Lower lobe of right lung (tissue), 2 donors: ENCODE data around the gene PPAN. TPM values are rescaled to one million over a fixed set of nuclear protein-coding genes. Genes with fewer than 3 reads are reported as not detected.

ENCODE experiments used
- ATAC-seq, 2 donors: fragments of 200-7000 bp; cut with Tn5 transposase; one replicate each; pipeline ENCODE4 v1.9.1; 2020 to 2022; ENCODE audit warnings: mild to moderate bottlenecking in 2 of 2, moderate library complexity in 2 of 2
- DNase-seq: peaks from one replicate; pipeline ENCODE4 v3.0.0-alpha.2; 2020
- H3K27ac ChIP-seq: fragments of 200-600 bp; one replicate; pipeline ENCODE4 v1.8.0; 2022
- H3K27me3 ChIP-seq: fragments of 200-600 bp; one replicate; pipeline ENCODE4 v1.8.0; 2022; ENCODE audit warnings: low read depth
- H3K36me3 ChIP-seq: fragments of 200-600 bp; one replicate; pipeline ENCODE4 v1.8.0; 2022; ENCODE audit warnings: mild to moderate bottlenecking
- H3K4me1 ChIP-seq: fragments of 200-600 bp; one replicate; pipeline ENCODE4 v1.8.0; 2022
- H3K4me3 ChIP-seq: fragments of 200-600 bp; one replicate; pipeline ENCODE4 v1.8.0; 2022; ENCODE audit warnings: mild to moderate bottlenecking
- H3K9me3 ChIP-seq: fragments of 200-600 bp; one replicate; pipeline ENCODE4 v1.8.0; 2022
- intact Hi-C: fragments of 100-400 bp; cut with DNase I; formaldehyde crosslinking; loops from one replicate; pipeline ENCODE4 v1.11.0; 2022
- total RNA-seq: library from RNA; stranded (reverse); fragmentation: NEBNext Ultra II Directional; extraction: Animal tissue kit (Norgen Biotek cat#: 25700); gene quantifications from one replicate; pipeline ENCODE4 v1.2.1, GENCODE V29; 2021
- TF ChIP-seq, protein P1 (sequence below): fragments of 200-600 bp; IDR thresholded peaks from one replicate; pipeline ENCODE4 v1.8.0; 2022; ENCODE audit warnings: antibody characterized with exemption, mild to moderate bottlenecking
- donor health status: DM: no; HTN: yes; CAD: no; lungs with severe emphysema.

PPAN gene
- total RNA-seq, 1 donor from 2014 or later, result 30.8 TPM

- H3K36me3 ChIP-seq, result peaks cover 43% of the 10 kb centered on the region
- H3K27me3 ChIP-seq, result no peaks in the 10 kb centered on the region
- no peak overlapping the region for H3K27ac ChIP-seq
- H3K4me3 ChIP-seq, result no peak overlapping the region
- no peaks in the 10 kb centered on the region for H3K9me3 ChIP-seq
- peaks cover 25% of the 10 kb centered on the region for H3K4me1 ChIP-seq
- DNase-seq (no peak), ATAC-seq (no peak)
- intact Hi-C loops, result no loop called here
- TF ChIP-seq, protein P1, sequence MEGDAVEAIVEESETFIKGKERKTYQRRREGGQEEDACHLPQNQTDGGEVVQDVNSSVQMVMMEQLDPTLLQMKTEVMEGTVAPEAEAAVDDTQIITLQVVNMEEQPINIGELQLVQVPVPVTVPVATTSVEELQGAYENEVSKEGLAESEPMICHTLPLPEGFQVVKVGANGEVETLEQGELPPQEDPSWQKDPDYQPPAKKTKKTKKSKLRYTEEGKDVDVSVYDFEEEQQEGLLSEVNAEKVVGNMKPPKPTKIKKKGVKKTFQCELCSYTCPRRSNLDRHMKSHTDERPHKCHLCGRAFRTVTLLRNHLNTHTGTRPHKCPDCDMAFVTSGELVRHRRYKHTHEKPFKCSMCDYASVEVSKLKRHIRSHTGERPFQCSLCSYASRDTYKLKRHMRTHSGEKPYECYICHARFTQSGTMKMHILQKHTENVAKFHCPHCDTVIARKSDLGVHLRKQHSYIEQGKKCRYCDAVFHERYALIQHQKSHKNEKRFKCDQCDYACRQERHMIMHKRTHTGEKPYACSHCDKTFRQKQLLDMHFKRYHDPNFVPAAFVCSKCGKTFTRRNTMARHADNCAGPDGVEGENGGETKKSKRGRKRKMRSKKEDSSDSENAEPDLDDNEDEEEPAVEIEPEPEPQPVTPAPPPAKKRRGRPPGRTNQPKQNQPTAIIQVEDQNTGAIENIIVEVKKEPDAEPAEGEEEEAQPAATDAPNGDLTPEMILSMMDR, result no peak
Measured at GRCh38 chr19:10107817-10108367, 1.7 kb downstream of the PPAN start.

DNA sequence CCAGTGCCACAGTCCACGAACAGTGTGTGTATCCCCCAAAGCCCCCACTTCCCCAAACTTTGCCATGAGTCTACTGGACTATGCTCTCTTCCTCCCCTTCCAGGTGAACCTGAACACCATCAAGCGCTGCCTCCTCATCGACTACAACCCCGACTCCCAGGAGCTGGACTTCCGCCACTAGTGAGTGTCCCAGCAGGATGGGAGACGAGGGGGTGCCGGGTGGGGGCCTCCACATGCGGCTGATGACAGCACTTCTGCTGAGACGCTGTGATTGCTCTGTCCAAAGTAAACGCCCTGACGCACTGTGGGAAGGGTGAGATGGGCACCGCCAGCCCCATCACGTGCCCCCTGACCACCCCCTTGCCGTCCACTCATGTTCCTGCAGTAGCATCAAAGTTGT, 3.4 kb downstream of the PPAN start:
- no peak overlapping the region for H3K27ac ChIP-seq
- no peaks in the 10 kb centered on the region for H3K9me3 ChIP-seq
- no peaks in the 10 kb centered on the region for H3K27me3 ChIP-seq
- no peak overlapping the region for H3K4me3 ChIP-seq
- TF ChIP-seq, protein P1, result no peak
- DNase-seq, result no peak
- intact Hi-C loops, result no loop called here
- peaks cover 33% of the 10 kb centered on the region for H3K4me1 ChIP-seq
- ATAC-seq, result no peak
- H3K36me3 ChIP-seq, result peaks cover 50% of the 10 kb centered on the region

GRCh38 chr19:10110076-10110971, 4.2 kb downstream of the PPAN start:
- intact Hi-C loops, result no loop called here

GRCh38 chr19:10110972-10111317, 4.8 kb downstream of the PPAN start:
- Histone ChIP-seq H3K9me3 (no peaks in the 10 kb centered on the region), H3K4me3 (no peak overlapping the region), H3K27me3 (no peaks in the 10 kb centered on the region), H3K36me3 (peaks cover 64% of the 10 kb centered on the region), H3K4me1 (peaks cover 24% of the 10 kb centered on the region), H3K27ac (peak overlapping the region; percentile 36)
- TF ChIP-seq, protein P1, result no peak
- intact Hi-C loops, result no loop called here
- ATAC-seq (no peak), DNase-seq (no peak)

More at GRCh38 chr19:10110076-10110971, 4.2 kb downstream of the PPAN start:
- ATAC-seq (no peak), DNase-seq (no peak)
- Histone ChIP-seq H3K36me3 (peaks cover 58% of the 10 kb centered on the region), H3K27ac (no peak overlapping the region), H3K4me1 (peaks cover 29% of the 10 kb centered on the region), H3K9me3 (no peaks in the 10 kb centered on the region), H3K4me3 (no peak overlapping the region), H3K27me3 (no peaks in the 10 kb centered on the region)
- TF ChIP-seq, protein P1, result no peak

GRCh38 chr19:10111405-10111811, 5.2 kb downstream of the PPAN start, which contains the start of gene P2RY11:
TSS of gene P2RY11 (plus strand) at chr19:10111693. CDS start at chr19:10111722, 29 bp downstream.
- TF ChIP-seq, protein P1, result no peak
- no peaks in the 10 kb centered on the region for H3K9me3 ChIP-seq
- peak within 1 kb of the TSS; percentile 53 for H3K27ac ChIP-seq
- ATAC-seq (peak in 1 of 2 donors; percentile 20), DNase-seq (peak; percentile 67)
- intact Hi-C loops, result no loop called here
- peaks cover 24% of the 10 kb centered on the region for H3K4me1 ChIP-seq
- no peaks in the 10 kb centered on the region for H3K27me3 ChIP-seq
- H3K36me3 ChIP-seq, result peaks cover 69% of the 10 kb centered on the region
- peak within 1 kb of the TSS; percentile 30 for H3K4me3 ChIP-seq
